GM23338 (cell line): Measurements from ENCODE around the gene FCN1. TPM values are rescaled to one million over a fixed set of nuclear protein-coding genes. Genes with fewer than 3 reads are reported as not detected.

Source experiments
- ATAC-seq: fragments of 200-7000 bp; cut with Tn5 transposase; 3 replicates; pipeline ENCODE4 v1.9.1; 2020
- DNase-seq: peaks from one replicate; pipeline ENCODE4 v3.0.0-alpha.2; 2015; ENCODE audit warnings: low spot score
- H2AFZ ChIP-seq: fragments of 200-600 bp; sonication (generic); 2 replicates; pipeline ENCODE4 v1.8.0; 2016; ENCODE audit warnings: antibody characterized with exemption, mild to moderate bottlenecking, moderate library complexity
- H3F3A ChIP-seq: fragments of 200-600 bp; sonication (generic); replicated peaks from 2 replicates; pipeline ENCODE4 v1.8.0; 2017; ENCODE audit warnings: antibody characterized with exemption, mixed run types, low read depth
- H3K27ac ChIP-seq: fragments of 200-600 bp; sonication (generic); 2 replicates; pipeline ENCODE4 v1.6.1; 2016; ENCODE audit warnings: low read depth
- H3K27me3 ChIP-seq: fragments of 200-600 bp; sonication (generic); 2 replicates; pipeline ENCODE4 v1.8.0; 2016; ENCODE audit warnings: mild to moderate bottlenecking, mixed run types, moderate library complexity; ENCODE audit not compliant: insufficient read depth
- H3K36me3 ChIP-seq: fragments of 200-600 bp; sonication (generic); 2 replicates; pipeline ENCODE4 v1.8.0; 2016; ENCODE audit warnings: mild to moderate bottlenecking; ENCODE audit not compliant: insufficient read depth
- H3K4me1 ChIP-seq: fragments of 200-600 bp; sonication (generic); 2 replicates; pipeline ENCODE4 v1.8.0; 2016; ENCODE audit warnings: mild to moderate bottlenecking, moderate library complexity; ENCODE audit not compliant: insufficient read depth
- H3K4me2 ChIP-seq: fragments of 200-600 bp; sonication (generic); 2 replicates; pipeline ENCODE4 v1.7.1; 2017; ENCODE audit warnings: mixed run types
- H3K4me3 ChIP-seq: fragments of 200-600 bp; sonication (generic); 2 replicates; pipeline ENCODE4 v1.6.1; 2016; ENCODE audit warnings: mixed run types
- H3K79me2 ChIP-seq: fragments of 200-600 bp; sonication (generic); replicated peaks from 2 replicates; pipeline ENCODE4 v1.8.0; 2017; ENCODE audit warnings: mild to moderate bottlenecking; ENCODE audit not compliant: insufficient read depth
- H3K9me2 ChIP-seq: fragments of 200-600 bp; sonication (generic); 2 replicates; pipeline ENCODE4 v1.8.0; 2017; ENCODE audit not compliant: insufficient read depth
- H4K20me1 ChIP-seq: fragments of 200-600 bp; sonication (generic); replicated peaks from 2 replicates; pipeline ENCODE4 v1.8.0; 2017; ENCODE audit warnings: mild to moderate bottlenecking; ENCODE audit not compliant: insufficient read depth
- H3K27ac Mint-ChIP-seq: 2 replicates; pipeline ENCODE4 v1.8.0; 2020; ENCODE audit warnings: inconsistent platforms, mild to moderate bottlenecking, moderate library complexity, mixed read lengths
- H3K27me3 Mint-ChIP-seq: 3 replicates; pipeline ENCODE4 v1.8.0; 2022; ENCODE audit warnings: low read depth, mild to moderate bottlenecking, moderate library complexity, mixed read lengths, inconsistent platforms; ENCODE audit not compliant: insufficient read depth, poor library complexity
- H3K36me3 Mint-ChIP-seq: 3 replicates; pipeline ENCODE4 v1.8.0; 2021; ENCODE audit warnings: low read depth, mild to moderate bottlenecking, inconsistent platforms, moderate library complexity, mixed read lengths
- H3K4me1 Mint-ChIP-seq: 3 replicates; pipeline ENCODE4 v1.8.0; 2020; ENCODE audit warnings: mild to moderate bottlenecking, inconsistent platforms, mixed read lengths
- H3K4me3 Mint-ChIP-seq: 3 replicates; pipeline ENCODE4 v1.8.0; 2021; ENCODE audit warnings: moderate library complexity, mild to moderate bottlenecking, inconsistent platforms, mixed read lengths
- H3K9me3 Mint-ChIP-seq: 3 replicates; pipeline ENCODE4 v1.8.0; 2020; ENCODE audit warnings: moderate library complexity, mild to moderate bottlenecking, inconsistent platforms, mixed read lengths
- CTCF ChIP-seq, 2 experiments: fragments of 200-600 bp in 1 of 2; sonication (generic) in 1 of 2; conservative IDR thresholded peaks; 2 replicates each; pipeline versions ENCODE4 v1.5.1 to v1.6.1; 2016 to 2017; ENCODE audit warnings: antibody characterized with exemption in 2 of 2, low read depth in 2 of 2, mild to moderate bottlenecking in 2 of 2, moderate library complexity in 1 of 2
- EZH2 ChIP-seq: fragments of 200-600 bp; sonication (generic); IDR thresholded peaks from one replicate; pipeline ENCODE4 v1.8.0; 2017; ENCODE audit warnings: antibody characterized with exemption, mild to moderate bottlenecking, low read depth; ENCODE audit not compliant: unreplicated experiment
- EZH2phosphoT487 ChIP-seq: fragments of 200-600 bp; sonication (generic); IDR thresholded peaks from one replicate; pipeline ENCODE4 v1.8.1; 2018; ENCODE audit warnings: antibody characterized with exemption; ENCODE audit not compliant: unreplicated experiment
- JUNB ChIP-seq: IDR thresholded peaks from one replicate; pipeline ENCODE4 v1.6.1; 2016; ENCODE audit warnings: antibody characterized with exemption; ENCODE audit not compliant: unreplicated experiment
- NANOG ChIP-seq: IDR thresholded peaks from 2 replicates; pipeline ENCODE4 v1.6.1; 2016; ENCODE audit warnings: antibody characterized with exemption, borderline replicate concordance
- REST ChIP-seq: IDR thresholded peaks from one replicate; pipeline ENCODE4 v1.6.1; 2018; ENCODE audit warnings: antibody characterized with exemption; ENCODE audit not compliant: unreplicated experiment
- STAT1 ChIP-seq: IDR thresholded peaks from one replicate; pipeline ENCODE4 v1.6.1; 2016; ENCODE audit warnings: antibody characterized with exemption; ENCODE audit not compliant: unreplicated experiment
- ZNF331 ChIP-seq: fragments of 250-450 bp; sonication (Bioruptor Pico); IDR thresholded peaks from 2 replicates; pipeline ENCODE4 v1.5.0; 2020; ENCODE audit warnings: low read depth, mild to moderate bottlenecking, moderate library complexity
- polyA plus RNA-seq: library from polyadenylated mRNA; unstranded; fragments of >200 nt; fragmentation: Nextera tagmentation; extraction: Ambion mirVana; gene quantifications from 2 replicates; pipeline ENCODE4 v1.2.1, GENCODE V29; 2016
- total RNA-seq: library from RNA; depleted of rRNA; stranded (reverse); fragments of >200 nt; shearing (Covaris generic); gene quantifications from 2 replicates; pipeline ENCODE4 v1.2.3, GENCODE V29; 2014
- TF ChIP-seq, protein P1 (sequence below): IDR thresholded peaks from 2 replicates; pipeline ENCODE4 v1.6.1; 2016; ENCODE audit warnings: antibody characterized with exemption

Gene FCN1
- total and polyA plus RNA-seq, 2 experiments from 2014 or later = not detected

DNA sequence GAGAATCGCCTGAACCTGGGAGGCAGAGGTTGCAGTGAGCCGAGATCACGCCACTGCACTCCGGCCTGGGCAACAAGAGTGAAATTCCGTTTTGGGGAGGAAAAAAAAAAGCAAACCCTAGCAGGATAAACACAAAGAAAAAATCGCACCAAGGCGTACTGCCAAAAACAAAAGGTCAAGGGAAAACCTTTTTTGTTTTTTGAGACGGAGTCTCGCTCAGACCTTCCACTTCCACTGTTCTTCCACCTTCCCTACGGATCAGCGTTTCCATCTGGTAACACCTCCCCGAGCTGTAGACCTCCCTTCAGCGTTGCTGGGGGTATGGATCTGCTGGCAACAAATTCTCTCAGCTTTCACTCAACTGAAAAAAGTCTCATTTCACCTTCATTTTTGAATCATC is 57.2 kb downstream of the FCN1 start:
- DNase-seq (no peak), ATAC-seq (no peak)
- peaks cover 9% of the 10 kb centered on the region for H3K36me3 Mint-ChIP-seq

More for the DNA sequence above, 57.2 kb downstream of the FCN1 start:
- Mint-ChIP-seq H3K27ac (no peak overlapping the region), H3K4me3 (no peak overlapping the region), H3K9me3 (peaks cover 19% of the 10 kb centered on the region), H3K4me1 (no peaks in the 10 kb centered on the region), H3K27me3 (peaks cover 5% of the 10 kb centered on the region)
- Histone ChIP-seq H3K4me3 (no peak overlapping the region), H2AFZ (no peak overlapping the region), H3K27me3 (no peaks in the 10 kb centered on the region), H4K20me1 (no peaks in the 10 kb centered on the region), H3K79me2 (no peaks in the 10 kb centered on the region), H3K27ac (no peak overlapping the region), H3K4me1 (no peaks in the 10 kb centered on the region), H3K4me2 (no peak overlapping the region), H3F3A (no peaks in the 10 kb centered on the region), H3K36me3 (no peaks in the 10 kb centered on the region), H3K9me2 (0 out of 2 replicates have a peak, but pooled peaks cover 3% of the 10 kb centered on the region)
- TF ChIP-seq JUNB = no peak
- TF ChIP-seq EZH2phosphoT487 = no peak
- TF ChIP-seq NANOG = no peak
- no peak for TF ChIP-seq ZNF331 (CRISPR knock-in tag)
- no peak for TF ChIP-seq STAT1
- TF ChIP-seq REST = no peak
- TF ChIP-seq CTCF (conservative IDR thresholded peaks at IDR 0.05; ENCODE audit: low read depth in 2 of 2) = no peak
- TF ChIP-seq EZH2 = no peak
- TF ChIP-seq, protein P1, sequence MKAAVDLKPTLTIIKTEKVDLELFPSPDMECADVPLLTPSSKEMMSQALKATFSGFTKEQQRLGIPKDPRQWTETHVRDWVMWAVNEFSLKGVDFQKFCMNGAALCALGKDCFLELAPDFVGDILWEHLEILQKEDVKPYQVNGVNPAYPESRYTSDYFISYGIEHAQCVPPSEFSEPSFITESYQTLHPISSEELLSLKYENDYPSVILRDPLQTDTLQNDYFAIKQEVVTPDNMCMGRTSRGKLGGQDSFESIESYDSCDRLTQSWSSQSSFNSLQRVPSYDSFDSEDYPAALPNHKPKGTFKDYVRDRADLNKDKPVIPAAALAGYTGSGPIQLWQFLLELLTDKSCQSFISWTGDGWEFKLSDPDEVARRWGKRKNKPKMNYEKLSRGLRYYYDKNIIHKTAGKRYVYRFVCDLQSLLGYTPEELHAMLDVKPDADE = no peak
